Activated CD8-positive, alpha-beta memory T cell treated with anti-CD3 and anti-CD28 coated beads, Interleukin-2, amount 10 ng/mL, durations not matched to agents 7 days and 5 days (primary cell): ENCODE measurements around the gene AFM. TPM values are rescaled to one million over a fixed set of nuclear protein-coding genes. Genes with fewer than 3 reads are reported as not detected.

Experiments used
- ATAC-seq: fragments of 150-1000 bp; cut with Tn5 transposase; one replicate; pipeline ENCODE4 v1.10.0; 2021; ENCODE audit warnings: moderate library complexity
- CTCF ChIA-PET: fragments of 350-600 bp; sonication (Branson Sonifier 250); formaldehyde crosslinking; loops from one replicate; lab custom pipeline; 2021; ENCODE audit warnings: antibody characterized with exemption; lab: Charles Lee
- DNase-seq: peaks from one replicate; pipeline ENCODE4 v3.0.0-alpha.2; 2020
- H3K27ac Mint-ChIP-seq: one replicate; pipeline ENCODE4 v1.8.0; 2021; ENCODE audit warnings: mild to moderate bottlenecking, mixed read lengths
- H3K27me3 Mint-ChIP-seq: one replicate; pipeline ENCODE4 v1.8.0; 2021; ENCODE audit warnings: mixed read lengths
- H3K36me3 Mint-ChIP-seq: one replicate; pipeline ENCODE4 v1.8.0; 2021; ENCODE audit warnings: mild to moderate bottlenecking, mixed read lengths
- H3K4me1 Mint-ChIP-seq: one replicate; pipeline ENCODE4 v1.8.0; 2021; ENCODE audit warnings: mixed read lengths
- H3K4me3 Mint-ChIP-seq: one replicate; pipeline ENCODE4 v1.8.0; 2021; ENCODE audit warnings: mild to moderate bottlenecking, moderate library complexity, mixed read lengths
- H3K9me3 Mint-ChIP-seq: one replicate; pipeline ENCODE4 v1.8.0; 2022; ENCODE audit warnings: low read depth, mixed read lengths
- total RNA-seq, 2 experiments: library from RNA; stranded (reverse); gene quantifications; one replicate each; pipeline ENCODE4 v1.2.3, GENCODE V29; 2021

Gene AFM
- total RNA-seq, 2 experiments from 2014 or later: not detected

DNA sequence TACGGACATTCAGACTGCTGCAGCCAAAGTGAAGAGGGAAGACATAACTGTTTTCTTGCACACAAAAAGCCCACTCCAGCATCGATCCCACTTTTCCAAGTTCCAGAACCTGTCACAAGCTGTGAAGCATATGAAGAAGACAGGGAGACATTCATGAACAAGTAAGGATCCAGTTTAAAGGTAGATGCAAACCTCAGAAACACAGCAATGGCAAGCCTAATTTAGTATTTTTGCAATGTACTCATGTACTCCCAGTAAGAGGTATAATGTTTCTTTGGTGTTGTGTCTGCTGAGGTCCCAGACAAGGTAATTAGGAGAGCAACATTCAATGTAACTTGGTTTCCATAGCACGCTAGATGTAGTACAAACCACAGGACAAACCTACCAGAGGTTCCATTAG, 40.9 kb upstream of the AFM start:
- Mint-ChIP-seq H3K36me3 (no peaks in the 10 kb centered on the region), H3K27me3 (peaks cover 16% of the 10 kb centered on the region), H3K27ac (no peak overlapping the region), H3K9me3 (no peaks in the 10 kb centered on the region), H3K4me3 (no peak overlapping the region), H3K4me1 (no peaks in the 10 kb centered on the region)
- DNase-seq: no peak
- CTCF ChIA-PET: no interaction called here
- ATAC-seq: no peak

DNA sequence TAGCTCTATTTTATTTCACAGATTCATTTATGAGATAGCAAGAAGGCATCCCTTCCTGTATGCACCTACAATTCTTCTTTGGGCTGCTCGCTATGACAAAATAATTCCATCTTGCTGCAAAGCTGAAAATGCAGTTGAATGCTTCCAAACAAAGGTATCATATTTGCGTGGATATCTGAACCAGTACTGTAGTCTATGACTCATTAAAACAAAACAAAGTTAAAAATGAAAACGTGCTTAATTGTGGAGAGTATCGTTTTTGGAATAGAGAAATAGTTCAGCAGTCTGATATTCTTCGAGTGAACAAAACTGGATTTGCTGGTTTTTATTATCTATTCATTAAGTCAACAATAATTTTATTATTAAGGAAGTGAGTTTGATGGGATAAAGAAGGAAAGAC, 39.3 kb upstream of the AFM start:
- H3K4me1 Mint-ChIP-seq: no peaks in the 10 kb centered on the region
- ATAC-seq (no peak), DNase-seq (no peak)
- peaks cover 18% of the 10 kb centered on the region for H3K27me3 Mint-ChIP-seq
- no peak overlapping the region for H3K27ac Mint-ChIP-seq
- H3K9me3 Mint-ChIP-seq: no peaks in the 10 kb centered on the region
- no peak overlapping the region for H3K4me3 Mint-ChIP-seq
- H3K36me3 Mint-ChIP-seq: no peaks in the 10 kb centered on the region
- CTCF ChIA-PET: no interaction called here

DNA sequence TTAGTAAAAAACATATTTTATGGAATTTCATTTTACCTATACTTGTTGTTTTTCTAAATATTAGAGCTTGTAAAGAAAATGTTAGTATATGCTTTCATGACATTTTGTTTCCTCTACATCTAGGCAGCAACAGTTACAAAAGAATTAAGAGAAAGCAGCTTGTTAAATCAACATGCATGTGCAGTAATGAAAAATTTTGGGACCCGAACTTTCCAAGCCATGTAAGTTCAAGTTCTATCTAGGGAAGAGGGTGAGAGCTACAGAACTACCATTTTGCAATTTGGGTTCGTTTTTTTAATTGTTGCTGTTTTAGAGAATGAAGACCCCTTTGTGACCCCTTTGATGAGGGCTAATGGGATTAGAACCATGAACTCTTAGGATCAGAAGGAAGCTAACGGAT, 38.3 kb upstream of the AFM start:
- peaks cover 16% of the 10 kb centered on the region for H3K27me3 Mint-ChIP-seq
- H3K36me3 Mint-ChIP-seq: no peaks in the 10 kb centered on the region
- no peak overlapping the region for H3K4me3 Mint-ChIP-seq
- H3K9me3 Mint-ChIP-seq: no peaks in the 10 kb centered on the region
- no peak overlapping the region for H3K27ac Mint-ChIP-seq
- no peaks in the 10 kb centered on the region for H3K4me1 Mint-ChIP-seq
- CTCF ChIA-PET: no interaction called here
- DNase-seq (no peak), ATAC-seq (no peak)

DNA sequence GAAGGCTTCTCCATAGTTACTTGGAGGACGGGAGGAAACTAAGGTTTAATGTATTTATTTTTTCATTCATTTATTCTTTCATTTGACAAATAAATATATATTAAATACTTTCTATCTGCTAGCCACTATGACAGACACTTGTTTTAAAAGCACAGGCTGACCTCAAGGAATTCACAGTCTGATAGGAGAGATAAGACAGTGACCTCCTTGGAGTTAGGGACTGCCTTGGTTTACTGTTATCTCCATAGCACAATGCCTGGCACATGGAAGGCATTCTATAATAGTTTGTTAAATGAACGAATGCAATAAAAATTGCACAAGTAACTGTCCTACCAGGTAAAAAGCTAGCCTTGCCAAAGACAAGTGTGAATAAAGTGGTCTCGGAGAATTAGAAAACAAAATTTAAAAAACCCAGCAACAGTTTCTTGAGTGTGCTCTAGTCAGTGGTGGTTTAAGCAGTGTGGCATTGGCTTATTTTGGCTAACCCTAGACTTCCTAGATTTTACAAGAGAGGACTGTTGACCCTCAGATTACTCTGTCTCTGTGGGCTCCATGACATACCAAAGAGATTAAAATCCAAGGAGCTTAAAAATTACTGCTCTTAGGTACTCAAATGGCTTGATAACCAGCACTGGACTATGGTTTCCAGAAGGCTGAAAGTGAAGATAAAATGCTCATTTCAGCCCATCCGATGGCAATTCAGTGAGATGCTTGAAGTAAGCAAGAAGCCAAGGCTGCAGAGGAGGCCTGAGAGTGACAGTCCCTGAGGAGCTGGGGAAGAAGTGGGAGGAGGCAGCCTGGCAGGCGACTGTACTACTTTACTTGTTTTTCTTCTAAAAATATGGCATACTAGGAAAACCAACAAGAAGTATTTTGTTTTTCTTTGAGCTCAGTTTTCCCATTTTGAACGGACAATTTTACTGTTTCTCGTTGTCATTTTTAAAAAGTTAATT, 35.9 kb upstream of the AFM start:
- CTCF ChIA-PET: interaction anchor here (1.4 to 2.2 kb wide), 4 partner anchors 21 to 135 kb away, joined by 4 to 6 read pairs (median 5); no protein-coding TSS in a partner anchor
- no peak for ATAC-seq
- DNase-seq: no peak
- Mint-ChIP-seq H3K27me3 (peaks cover 18% of the 10 kb centered on the region), H3K4me3 (no peak overlapping the region), H3K9me3 (no peaks in the 10 kb centered on the region), H3K36me3 (no peaks in the 10 kb centered on the region), H3K27ac (no peak overlapping the region), H3K4me1 (no peaks in the 10 kb centered on the region)

DNA sequence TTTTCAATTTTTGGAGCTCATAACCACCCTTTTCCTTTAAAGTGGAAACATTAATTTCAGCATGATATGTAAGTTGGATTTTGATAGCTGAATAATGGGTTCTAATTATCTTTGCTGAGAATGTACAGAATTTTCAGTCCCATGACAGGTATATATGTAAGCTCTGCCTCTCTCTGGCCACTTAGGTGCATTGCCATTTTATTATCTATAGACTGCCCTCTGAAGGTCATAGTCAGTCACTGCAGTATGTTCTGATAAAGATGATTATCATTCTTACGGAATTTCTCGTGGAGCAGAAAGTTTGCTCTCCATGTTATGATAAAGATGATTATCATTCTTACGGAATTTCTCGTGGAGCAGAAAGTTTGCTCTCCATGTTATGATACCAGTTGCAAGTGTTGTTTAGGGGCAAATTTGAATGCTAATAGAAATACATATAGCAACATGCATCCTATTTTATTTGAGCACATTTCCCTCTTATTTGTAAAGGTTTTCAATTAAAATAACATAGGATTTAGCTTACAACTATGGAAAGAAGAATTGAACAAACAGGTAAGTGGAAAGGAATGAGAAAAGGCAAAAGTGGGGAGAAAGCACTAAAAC, 35.1 kb upstream of the AFM start:
- peaks cover 18% of the 10 kb centered on the region for H3K27me3 Mint-ChIP-seq
- H3K9me3 Mint-ChIP-seq: no peaks in the 10 kb centered on the region
- no peak overlapping the region for H3K27ac Mint-ChIP-seq
- DNase-seq: no peak
- peak; percentile 39 for ATAC-seq
- H3K4me3 Mint-ChIP-seq: no peak overlapping the region
- no peaks in the 10 kb centered on the region for H3K4me1 Mint-ChIP-seq
- H3K36me3 Mint-ChIP-seq: no peaks in the 10 kb centered on the region
- CTCF ChIA-PET: interaction anchor here (1.4 to 2.2 kb wide), 4 partner anchors 22 to 135 kb away, joined by 4 to 6 read pairs (median 5); no protein-coding TSS in a partner anchor

DNA sequence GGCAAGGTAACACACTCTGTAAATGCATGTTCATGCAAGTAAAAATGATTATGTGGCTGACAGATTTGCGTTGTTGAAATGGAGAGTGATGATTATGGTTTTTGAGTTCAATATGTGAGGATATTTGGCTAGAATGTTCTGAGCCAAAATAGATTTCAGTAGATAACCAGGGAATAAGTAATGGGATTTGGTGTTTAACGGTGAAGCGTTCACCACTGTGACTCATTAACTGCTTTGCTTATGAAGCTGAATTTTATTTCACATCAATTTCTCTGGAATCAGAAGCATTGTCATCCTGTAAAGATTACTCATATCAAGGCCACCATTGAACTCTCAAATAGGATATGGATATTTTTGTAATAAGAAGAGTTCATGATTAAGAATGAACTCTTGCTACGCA, 33.9 kb upstream of the AFM start:
- no peak for ATAC-seq
- no peak for DNase-seq

DNA sequence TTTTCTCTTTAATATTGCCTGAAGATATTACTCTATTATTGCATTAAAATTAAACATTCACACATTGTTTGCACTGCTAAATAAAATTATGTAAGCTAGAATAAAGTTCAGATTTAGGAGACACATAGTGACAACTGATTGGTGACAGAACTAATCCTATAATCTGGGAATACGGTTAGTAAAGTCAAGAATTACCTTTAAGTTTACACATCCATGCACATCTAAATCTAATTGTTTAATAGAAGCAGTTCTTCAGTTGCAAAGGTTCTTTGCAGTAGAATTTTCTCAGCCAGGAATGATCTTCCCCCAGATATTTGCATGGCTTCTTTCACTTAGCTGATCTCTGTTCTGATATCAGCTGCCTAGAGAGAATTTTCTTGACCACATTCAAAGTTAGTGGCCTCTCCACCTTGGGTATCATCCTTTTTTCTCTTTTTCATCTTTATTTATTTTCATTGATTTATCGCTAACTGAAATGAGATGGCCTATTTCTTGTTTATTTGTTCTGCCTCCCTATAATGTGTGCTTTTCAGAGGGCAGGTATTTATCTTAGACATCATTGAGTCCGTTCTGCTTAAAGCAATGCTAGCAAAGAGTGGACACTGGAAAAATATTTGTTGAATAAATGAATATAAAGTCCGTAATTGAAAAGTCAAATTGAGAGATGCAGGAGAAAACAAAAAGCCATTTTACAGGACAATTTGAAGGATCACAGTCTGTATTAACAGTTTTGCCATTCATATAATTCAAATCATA, 32.9 kb upstream of the AFM start:
- ATAC-seq: no peak
- H3K27me3 Mint-ChIP-seq: peaks cover 18% of the 10 kb centered on the region
- H3K4me1 Mint-ChIP-seq: no peaks in the 10 kb centered on the region
- no peaks in the 10 kb centered on the region for H3K36me3 Mint-ChIP-seq
- CTCF ChIA-PET: no interaction called here
- DNase-seq: no peak
- no peak overlapping the region for H3K4me3 Mint-ChIP-seq
- H3K27ac Mint-ChIP-seq: no peak overlapping the region
- no peaks in the 10 kb centered on the region for H3K9me3 Mint-ChIP-seq

More for the DNA sequence above, 33.9 kb upstream of the AFM start:
- H3K27ac Mint-ChIP-seq: no peak overlapping the region
- H3K9me3 Mint-ChIP-seq: no peaks in the 10 kb centered on the region
- H3K36me3 Mint-ChIP-seq: no peaks in the 10 kb centered on the region
- no peak overlapping the region for H3K4me3 Mint-ChIP-seq
- no peaks in the 10 kb centered on the region for H3K4me1 Mint-ChIP-seq
- peaks cover 17% of the 10 kb centered on the region for H3K27me3 Mint-ChIP-seq
- CTCF ChIA-PET: interaction anchor here (0.6 kb wide), 1 partner anchor 9 kb away, joined by 3 read pairs; no protein-coding TSS in a partner anchor

DNA sequence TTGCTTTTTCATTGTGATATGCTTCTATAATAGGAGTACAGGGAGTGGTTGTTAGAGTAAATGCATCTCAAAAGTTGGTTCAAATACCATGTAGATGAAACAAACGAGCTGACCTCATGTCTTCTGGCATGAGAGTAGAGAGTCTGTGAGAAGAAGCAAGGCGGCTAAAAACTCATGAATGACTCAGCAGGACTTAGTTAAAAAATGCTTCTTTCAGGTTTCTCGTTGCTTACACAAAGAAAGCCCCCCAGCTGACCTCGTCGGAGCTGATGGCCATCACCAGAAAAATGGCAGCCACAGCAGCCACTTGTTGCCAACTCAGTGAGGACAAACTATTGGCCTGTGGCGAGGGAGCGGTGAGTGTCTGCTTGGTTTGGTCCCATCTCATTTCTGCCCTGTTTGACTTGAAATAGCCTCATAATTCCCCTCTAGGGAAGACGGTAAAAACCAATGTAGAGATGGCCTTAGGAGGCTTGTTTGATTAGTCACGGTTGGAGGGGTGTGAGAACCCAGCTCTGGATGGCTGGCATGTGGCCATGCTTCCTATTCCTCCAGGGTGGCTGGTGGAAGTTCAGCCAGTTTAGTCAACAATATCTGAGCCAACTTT, 31.0 kb upstream of the AFM start:
- Mint-ChIP-seq H3K27me3 (peaks cover 15% of the 10 kb centered on the region), H3K4me1 (no peaks in the 10 kb centered on the region), H3K36me3 (no peaks in the 10 kb centered on the region), H3K4me3 (no peak overlapping the region), H3K9me3 (no peaks in the 10 kb centered on the region), H3K27ac (no peak overlapping the region)
- DNase-seq (no peak), ATAC-seq (no peak)
- CTCF ChIA-PET: no interaction called here

DNA sequence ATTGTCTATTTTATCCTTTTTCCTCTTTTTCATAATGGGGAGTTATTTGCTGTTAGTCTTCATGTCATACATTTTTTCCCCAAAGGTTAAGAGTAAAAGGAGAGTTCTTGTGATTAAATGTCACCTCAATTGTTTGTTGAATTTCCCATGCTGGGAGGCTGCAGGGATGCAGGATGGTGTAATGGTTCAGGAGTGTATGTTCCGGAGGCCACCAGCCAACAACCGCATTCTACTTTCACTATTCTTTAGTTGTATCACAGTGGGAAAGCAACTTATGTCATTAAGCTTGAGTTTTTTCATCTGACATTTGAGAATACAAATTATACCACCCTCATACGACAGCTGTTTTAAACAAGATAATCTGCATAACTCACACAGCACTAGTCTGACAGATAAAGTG, 30.1 kb upstream of the AFM start:
- Mint-ChIP-seq H3K36me3 (no peaks in the 10 kb centered on the region), H3K4me1 (no peaks in the 10 kb centered on the region), H3K27ac (no peak overlapping the region), H3K27me3 (peaks cover 14% of the 10 kb centered on the region), H3K9me3 (no peaks in the 10 kb centered on the region), H3K4me3 (no peak overlapping the region)
- CTCF ChIA-PET: no interaction called here
- no peak for DNase-seq
- no peak for ATAC-seq

DNA sequence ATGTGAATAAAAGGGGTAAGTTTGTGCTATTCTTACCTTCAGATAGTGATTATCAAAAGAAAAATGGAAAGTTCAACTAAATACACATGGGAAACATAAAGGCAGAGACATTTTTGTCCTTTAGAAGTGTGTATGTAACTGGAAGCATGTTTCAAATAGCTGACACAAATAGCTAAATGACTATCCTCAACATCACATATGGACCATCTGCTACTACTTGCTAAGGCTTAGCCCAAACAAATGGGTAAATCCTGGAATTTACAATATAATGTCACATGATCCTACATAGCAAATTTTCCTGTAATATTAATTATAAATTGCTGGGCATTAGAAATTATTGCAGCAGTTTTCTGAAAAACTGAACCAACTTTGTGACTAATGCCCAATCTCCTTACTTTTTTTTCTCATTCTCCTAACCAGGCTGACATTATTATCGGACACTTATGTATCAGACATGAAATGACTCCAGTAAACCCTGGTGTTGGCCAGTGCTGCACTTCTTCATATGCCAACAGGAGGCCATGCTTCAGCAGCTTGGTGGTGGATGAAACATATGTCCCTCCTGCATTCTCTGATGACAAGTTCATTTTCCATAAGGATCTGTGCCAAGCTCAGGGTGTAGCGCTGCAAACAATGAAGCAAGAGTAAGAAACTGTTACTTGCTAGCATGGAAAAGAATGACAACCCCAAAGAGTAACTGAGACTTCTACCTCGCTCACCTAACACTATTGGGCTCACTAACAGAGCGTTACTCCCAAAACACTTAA, 29.4 kb upstream of the AFM start:
- H3K9me3 Mint-ChIP-seq: no peaks in the 10 kb centered on the region
- no peak for DNase-seq
- CTCF ChIA-PET: no interaction called here
- no peak overlapping the region for H3K27ac Mint-ChIP-seq
- no peak overlapping the region for H3K4me3 Mint-ChIP-seq
- peaks cover 12% of the 10 kb centered on the region for H3K27me3 Mint-ChIP-seq
- no peaks in the 10 kb centered on the region for H3K36me3 Mint-ChIP-seq
- no peak for ATAC-seq
- no peaks in the 10 kb centered on the region for H3K4me1 Mint-ChIP-seq

DNA sequence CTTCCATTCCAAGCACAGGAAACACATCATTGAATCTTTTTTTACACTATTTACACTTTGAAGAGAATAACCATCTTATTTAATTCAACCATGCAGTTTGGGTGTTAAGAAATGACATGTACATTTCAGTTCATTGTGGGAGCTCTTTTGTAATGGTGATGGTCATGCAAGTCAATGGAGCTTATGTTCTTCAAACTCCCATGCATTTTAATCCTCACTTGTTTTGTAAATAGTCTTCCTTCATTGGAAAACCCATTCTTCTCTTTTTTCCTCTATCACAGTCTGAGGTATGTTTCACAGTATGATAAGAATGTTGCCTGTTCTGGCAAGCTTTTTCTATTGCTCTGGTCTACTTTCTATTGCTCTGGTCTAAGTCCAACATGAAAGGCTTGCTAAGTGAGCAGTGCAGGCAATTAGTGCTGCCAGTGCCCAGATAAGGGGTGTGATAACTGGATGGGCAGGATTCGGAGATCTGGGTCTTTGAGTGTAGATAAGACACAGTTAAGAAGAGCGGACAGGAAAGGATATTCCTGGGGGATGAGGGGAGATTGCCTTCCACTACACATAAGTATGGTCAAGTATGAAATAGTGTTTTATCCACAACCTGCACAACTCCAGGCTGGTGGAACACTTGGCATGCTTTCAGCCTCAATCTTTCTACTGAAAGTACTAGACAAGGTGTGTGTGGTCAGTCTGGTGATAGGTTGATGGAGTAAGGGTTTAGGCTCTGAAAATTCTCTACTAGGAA, 28.4 kb upstream of the AFM start:
- Mint-ChIP-seq H3K27ac (no peak overlapping the region), H3K36me3 (no peaks in the 10 kb centered on the region), H3K27me3 (peaks cover 6% of the 10 kb centered on the region), H3K9me3 (no peaks in the 10 kb centered on the region), H3K4me3 (no peak overlapping the region), H3K4me1 (no peaks in the 10 kb centered on the region)
- CTCF ChIA-PET: no interaction called here
- ATAC-seq: no peak
- no peak for DNase-seq

DNA sequence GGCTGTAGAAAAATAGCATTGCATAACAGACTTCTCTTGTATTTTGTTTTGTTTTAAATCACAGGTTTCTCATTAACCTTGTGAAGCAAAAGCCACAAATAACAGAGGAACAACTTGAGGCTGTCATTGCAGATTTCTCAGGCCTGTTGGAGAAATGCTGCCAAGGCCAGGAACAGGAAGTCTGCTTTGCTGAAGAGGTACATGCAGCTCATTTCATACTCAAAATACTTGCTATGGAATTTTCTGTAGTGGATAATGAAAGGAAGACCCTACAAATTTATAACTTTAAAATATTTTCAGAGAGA, 27.9 kb upstream of the AFM start:
- H3K4me3 Mint-ChIP-seq: no peak overlapping the region
- CTCF ChIA-PET: no interaction called here
- H3K27ac Mint-ChIP-seq: no peak overlapping the region
- peaks cover 6% of the 10 kb centered on the region for H3K27me3 Mint-ChIP-seq
- no peaks in the 10 kb centered on the region for H3K4me1 Mint-ChIP-seq
- no peaks in the 10 kb centered on the region for H3K36me3 Mint-ChIP-seq
- H3K9me3 Mint-ChIP-seq: no peaks in the 10 kb centered on the region
- ATAC-seq (no peak), DNase-seq (no peak)
